Neural crest cell (in vitro differentiated cells): ENCODE results near the gene CCDC91. TPM values are rescaled to one million over a fixed set of nuclear protein-coding genes. Genes with fewer than 3 reads are reported as not detected.

Experiments used
- DNase-seq: peaks from one replicate; pipeline ENCODE4 v3.0.0; 2021; ENCODE audit warnings: low read depth, mixed read lengths, low spot score
- H3K27ac Mint-ChIP-seq: one replicate; pipeline ENCODE4 v1.8.0; 2021; ENCODE audit warnings: mild to moderate bottlenecking, mixed read lengths; ENCODE audit not compliant: unreplicated experiment
- H3K27me3 Mint-ChIP-seq: 2 replicates; pipeline ENCODE4 v1.8.0; 2021; ENCODE audit warnings: low read depth, mild to moderate bottlenecking, mixed read lengths
- H3K36me3 Mint-ChIP-seq: 2 replicates; pipeline ENCODE4 v1.8.0; 2021; ENCODE audit warnings: low read depth, mild to moderate bottlenecking, mixed read lengths
- H3K4me1 Mint-ChIP-seq: 2 replicates; pipeline ENCODE4 v1.8.0; 2021; ENCODE audit warnings: mixed read lengths
- H3K4me3 Mint-ChIP-seq: one replicate; pipeline ENCODE4 v1.8.0; 2021; ENCODE audit warnings: mild to moderate bottlenecking, mixed read lengths
- H3K9me3 Mint-ChIP-seq: 2 replicates; pipeline ENCODE4 v1.8.0; 2021; ENCODE audit warnings: mixed read lengths
- total RNA-seq: library from RNA; stranded (reverse); gene quantifications from 2 replicates; pipeline ENCODE4 v1.2.1, GENCODE V29; 2021
- TF ChIP-seq, protein P1 (sequence below): fragments of 200-600 bp; sonication (generic); conservative IDR thresholded peaks from 2 replicates; pipeline ENCODE4 v1.5.0; 2021; ENCODE audit warnings: antibody characterized with exemption, mild to moderate bottlenecking

Gene CCDC91
- total RNA-seq, 1 donor from 2014 or later = 13.9 TPM

DNA sequence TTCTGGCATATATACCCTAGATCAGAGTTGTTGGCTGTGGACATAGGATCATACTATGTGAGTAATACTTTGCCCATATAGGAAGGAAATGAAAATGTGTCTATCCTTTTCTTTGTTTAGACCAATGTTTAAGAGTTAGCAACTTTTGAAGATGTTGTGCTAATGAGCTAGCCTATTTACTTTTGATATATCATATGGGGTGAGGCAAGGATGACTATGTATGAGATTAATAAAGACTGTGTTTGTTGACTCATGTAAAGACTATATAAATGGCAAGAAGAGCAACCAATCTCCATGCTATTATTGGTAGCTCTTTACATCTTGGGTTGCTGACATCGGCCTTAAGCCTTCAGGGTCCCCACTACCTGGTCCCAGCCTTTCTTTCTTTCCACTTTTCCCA is 289.4 kb downstream of the CCDC91 start:
- peaks cover 28% of the 10 kb centered on the region for H3K4me1 Mint-ChIP-seq
- H3K27ac Mint-ChIP-seq = no peak overlapping the region
- no peaks in the 10 kb centered on the region for H3K27me3 Mint-ChIP-seq
- no peak for DNase-seq
- peaks cover 21% of the 10 kb centered on the region for H3K36me3 Mint-ChIP-seq
- TF ChIP-seq, protein P1, sequence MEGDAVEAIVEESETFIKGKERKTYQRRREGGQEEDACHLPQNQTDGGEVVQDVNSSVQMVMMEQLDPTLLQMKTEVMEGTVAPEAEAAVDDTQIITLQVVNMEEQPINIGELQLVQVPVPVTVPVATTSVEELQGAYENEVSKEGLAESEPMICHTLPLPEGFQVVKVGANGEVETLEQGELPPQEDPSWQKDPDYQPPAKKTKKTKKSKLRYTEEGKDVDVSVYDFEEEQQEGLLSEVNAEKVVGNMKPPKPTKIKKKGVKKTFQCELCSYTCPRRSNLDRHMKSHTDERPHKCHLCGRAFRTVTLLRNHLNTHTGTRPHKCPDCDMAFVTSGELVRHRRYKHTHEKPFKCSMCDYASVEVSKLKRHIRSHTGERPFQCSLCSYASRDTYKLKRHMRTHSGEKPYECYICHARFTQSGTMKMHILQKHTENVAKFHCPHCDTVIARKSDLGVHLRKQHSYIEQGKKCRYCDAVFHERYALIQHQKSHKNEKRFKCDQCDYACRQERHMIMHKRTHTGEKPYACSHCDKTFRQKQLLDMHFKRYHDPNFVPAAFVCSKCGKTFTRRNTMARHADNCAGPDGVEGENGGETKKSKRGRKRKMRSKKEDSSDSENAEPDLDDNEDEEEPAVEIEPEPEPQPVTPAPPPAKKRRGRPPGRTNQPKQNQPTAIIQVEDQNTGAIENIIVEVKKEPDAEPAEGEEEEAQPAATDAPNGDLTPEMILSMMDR = no peak
- no peak overlapping the region for H3K4me3 Mint-ChIP-seq
- peaks cover 2% of the 10 kb centered on the region for H3K9me3 Mint-ChIP-seq

DNA sequence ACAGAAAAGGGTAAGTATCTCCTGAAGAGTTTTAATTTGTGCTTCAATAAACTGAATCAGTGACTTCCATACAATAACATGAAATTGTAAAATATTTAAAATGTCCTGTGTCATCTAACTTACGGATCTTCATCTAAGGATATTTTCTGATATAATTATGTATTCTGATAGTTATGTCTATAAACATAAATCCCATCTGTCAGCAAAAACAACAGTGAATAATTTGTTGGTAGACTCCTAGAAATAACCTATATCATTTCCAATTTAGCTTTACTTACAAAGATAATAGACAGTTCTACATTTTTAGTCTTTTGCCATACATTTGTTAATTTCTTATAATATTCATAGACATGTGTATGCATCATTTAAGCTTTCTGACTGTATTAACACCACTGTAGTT is 293.9 kb downstream of the CCDC91 start:
- no peak for DNase-seq
- Mint-ChIP-seq H3K27me3 (no peaks in the 10 kb centered on the region), H3K4me1 (peaks cover 21% of the 10 kb centered on the region), H3K4me3 (no peak overlapping the region), H3K9me3 (peaks cover 2% of the 10 kb centered on the region), H3K27ac (no peak overlapping the region), H3K36me3 (peaks cover 3% of the 10 kb centered on the region)
- TF ChIP-seq, protein P1 = no peak

DNA sequence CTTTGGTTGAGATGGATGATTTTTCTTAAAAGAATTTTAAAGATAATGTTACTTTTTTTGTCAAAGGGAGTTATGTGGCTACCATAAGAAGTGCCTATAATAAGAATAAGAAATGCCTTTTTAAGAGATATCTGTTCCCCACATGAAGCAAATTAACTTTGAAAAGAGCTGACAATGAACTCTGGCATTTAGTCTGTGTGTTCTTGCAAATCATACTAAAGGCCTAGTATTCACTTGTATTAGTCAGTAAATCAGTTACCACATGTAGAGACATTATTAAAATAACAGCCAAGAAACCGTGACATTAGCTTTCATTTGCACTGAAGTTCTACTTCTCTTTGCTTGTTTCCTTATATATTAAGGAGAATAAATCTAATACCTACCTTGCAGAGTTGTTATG is 296.3 kb downstream of the CCDC91 start:
- Mint-ChIP-seq H3K27ac (no peak overlapping the region), H3K36me3 (peaks cover 3% of the 10 kb centered on the region), H3K4me3 (no peak overlapping the region), H3K27me3 (no peaks in the 10 kb centered on the region), H3K4me1 (peaks cover 21% of the 10 kb centered on the region), H3K9me3 (peaks cover 2% of the 10 kb centered on the region)
- TF ChIP-seq, protein P1 = no peak
- DNase-seq = no peak

DNA sequence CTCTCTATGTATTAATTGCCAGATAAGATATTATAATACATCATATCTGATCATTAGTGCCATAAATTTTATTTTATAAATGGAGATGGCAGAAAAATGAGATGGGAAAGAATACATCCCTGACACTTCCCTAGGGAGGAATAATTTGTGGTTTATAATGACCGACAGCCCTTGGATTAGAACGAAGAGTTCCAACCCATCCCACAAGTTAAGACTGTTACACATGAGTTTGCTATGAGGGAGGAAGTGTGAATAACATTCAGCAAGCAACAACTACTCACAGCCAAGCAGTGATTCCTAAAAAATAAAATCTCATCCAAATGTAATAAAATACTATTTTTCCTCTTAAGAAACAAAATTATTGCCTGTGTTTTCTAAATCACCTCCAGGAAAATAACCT is 299.0 kb downstream of the CCDC91 start:
- H3K27ac Mint-ChIP-seq = no peak overlapping the region
- H3K27me3 Mint-ChIP-seq = no peaks in the 10 kb centered on the region
- DNase-seq = no peak
- no peak overlapping the region for H3K4me3 Mint-ChIP-seq
- TF ChIP-seq, protein P1 = no peak
- peaks cover 10% of the 10 kb centered on the region for H3K4me1 Mint-ChIP-seq
- peaks cover 3% of the 10 kb centered on the region for H3K36me3 Mint-ChIP-seq
- H3K9me3 Mint-ChIP-seq = peaks cover 2% of the 10 kb centered on the region

DNA sequence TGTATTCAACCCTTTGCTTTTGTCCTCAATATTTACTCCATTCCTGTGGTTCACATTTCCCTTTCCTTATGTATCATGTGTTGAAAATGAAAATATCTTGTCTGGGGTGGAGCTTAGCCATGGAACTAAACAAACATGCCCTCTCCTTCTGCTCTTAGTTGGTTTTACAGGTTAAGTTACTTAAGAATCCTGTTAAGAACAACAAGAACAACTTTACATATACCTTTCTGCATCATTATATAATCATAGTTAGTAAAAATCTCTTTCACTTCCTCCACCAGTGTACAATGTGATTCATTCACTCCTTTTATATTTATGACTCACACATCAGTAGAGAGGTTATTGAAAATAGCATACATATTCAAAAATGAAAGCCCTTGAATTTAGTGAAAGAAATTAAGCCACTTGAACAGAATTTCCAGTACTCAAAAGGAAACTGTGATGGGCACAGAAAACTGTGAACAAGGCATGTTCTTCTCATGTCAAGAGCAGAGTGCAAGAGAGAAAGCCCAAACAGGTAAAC is 307.7 kb downstream of the CCDC91 start:
- peaks cover 3% of the 10 kb centered on the region for H3K9me3 Mint-ChIP-seq
- no peaks in the 10 kb centered on the region for H3K27me3 Mint-ChIP-seq
- no peak overlapping the region for H3K27ac Mint-ChIP-seq
- no peak overlapping the region for H3K4me3 Mint-ChIP-seq
- DNase-seq = no peak
- no peaks in the 10 kb centered on the region for H3K4me1 Mint-ChIP-seq
- TF ChIP-seq, protein P1 = no peak
- peaks cover 8% of the 10 kb centered on the region for H3K36me3 Mint-ChIP-seq
